Right cardiac atrium (tissue), 5 donors: ENCODE measurements around the gene MYOCD. TPM values are rescaled to one million over a fixed set of nuclear protein-coding genes. Genes with fewer than 3 reads are reported as not detected.

Experiments used
- ATAC-seq, 2 donors: fragments of 200-7000 bp; cut with Tn5 transposase; one replicate each; pipeline versions ENCODE4 v1.8.0 to v1.9.1; 2020; ENCODE audit warnings: moderate library complexity in 2 of 2, mild to moderate bottlenecking in 1 of 2
- DNase-seq, 3 donors: peaks; one replicate each; pipeline ENCODE4 v3.0.0-alpha.2; 2020
- H3K27ac ChIP-seq: one replicate; pipeline ENCODE4 v1.5.1; 2013; ENCODE audit warnings: mild to moderate bottlenecking, low read length, control low read depth, moderate library complexity
- H3K27me3 ChIP-seq: one replicate; pipeline ENCODE4 v1.6.1; 2013; ENCODE audit not compliant: control insufficient read depth, insufficient read depth
- H3K4me1 ChIP-seq: one replicate; pipeline ENCODE4 v1.6.1; 2013; ENCODE audit warnings: low read length; ENCODE audit not compliant: control insufficient read depth, insufficient read depth
- H3K4me3 ChIP-seq: one replicate; pipeline ENCODE4 v1.5.1; 2013; ENCODE audit warnings: low read length, control low read depth
- H3K9me3 ChIP-seq: one replicate; pipeline ENCODE4 v1.6.1; 2013; ENCODE audit warnings: low read length; ENCODE audit not compliant: control insufficient read depth
- WGBS: extraction: QIAGEN DNeasy Blood & Tissue Kit; methylation state at CpG from one replicate; pipeline ENCODE4 v1.1.7; 2013; 5-methylcytosine and 5-hydroxymethylcytosine counted together
- intact Hi-C, 4 donors: fragments of 100-400 bp; cut with DNase I; formaldehyde crosslinking; loops; one replicate each; pipeline versions ENCODE4 v1.11.0 to v1.14.0; 2022 to 2023
- polyA plus RNA-seq: library from polyadenylated mRNA; stranded (reverse); fragments of 200-250 nt; gene quantifications from one replicate; pipeline ENCODE4 v1.2.3, GENCODE V29; 2013
- total RNA-seq, 4 donors: library from RNA; stranded (reverse); fragmentation: NEBNext Ultra II Directional; extraction: Animal tissue kit (Norgen Biotek cat#: 25700); gene quantifications; one replicate each; pipeline ENCODE4 v1.2.1, GENCODE V29; 2021
- donor health status: healthy with polysubstance abuse.
- donor health status: DM: no; HTN: yes; CAD: no.
- donor health status: DM: no; HTN: no; CAD: no.
- donor health status: DM: no; HTN: yes; CAD: no; lungs with severe emphysema.
- donor health status: DM: yes; HTN: yes; CAD: no.

Gene MYOCD
- total and polyA plus RNA-seq, 5 donors: 12.9 to 65.3 (median 50.7) TPM

GRCh38 chr17:12730931-12731521, 65.3 kb downstream of the MYOCD start:
- no peaks in the 10 kb centered on the region for H3K27me3 ChIP-seq
- ATAC-seq (peak; percentile 88 to 89), DNase-seq (peak; percentile 82 to 93 (median 90))
- H3K9me3 ChIP-seq: no peaks in the 10 kb centered on the region
- H3K4me3 ChIP-seq: no peak overlapping the region
- peak overlapping the region; percentile 90 for H3K27ac ChIP-seq
- intact Hi-C loops: loop anchor here in 2 of 4 donors (5.0 to 10.0 kb wide), 3 partner anchors 49 to 186 kb away; partner anchors contain the start of gene MYOCD (in 1 of the 2)
- WGBS: 12% methylated on average over 10 of the region's 10 CpGs
- H3K4me1 ChIP-seq: peaks cover 9% of the 10 kb centered on the region

GRCh38 chr17:12731839-12732238, 66.1 kb downstream of the MYOCD start:
- DNase-seq: peak; percentile 44 to 73 (median 71)
- WGBS: 55% methylated on average over 8 of the region's 8 CpGs
- Histone ChIP-seq H3K4me3 (no peak overlapping the region), H3K9me3 (no peaks in the 10 kb centered on the region), H3K4me1 (peaks cover 9% of the 10 kb centered on the region), H3K27me3 (no peaks in the 10 kb centered on the region), H3K27ac (peak overlapping the region; percentile 90)
- intact Hi-C loops: loop anchor here in 2 of 4 donors (5.0 to 10.0 kb wide), 3 partner anchors 50 to 187 kb away; partner anchors contain the start of gene MYOCD (in 1 of the 2)
- peak; percentile 63 to 69 for ATAC-seq

- intact Hi-C loops: loop anchor here in 2 of 4 donors (5.0 to 10.0 kb wide), 3 partner anchors 50 to 188 kb away; partner anchors contain the start of gene MYOCD (in 1 of the 2)
- DNase-seq (no peak), ATAC-seq (no peak)
- 51% methylated on average over 8 of the region's 8 CpGs for WGBS
- Histone ChIP-seq H3K4me1 (peaks cover 9% of the 10 kb centered on the region), H3K9me3 (no peaks in the 10 kb centered on the region), H3K4me3 (no peak overlapping the region), H3K27ac (peak overlapping the region; percentile 90), H3K27me3 (no peaks in the 10 kb centered on the region)
These were observed 66.7 kb downstream of the MYOCD start for GRCh38 chr17:12732366-12732765.

- DNase-seq (peak; percentile 44 to 84 (median 81)), ATAC-seq (peak; percentile 59 to 65)
- Histone ChIP-seq H3K4me3 (no peak overlapping the region), H3K27ac (peak overlapping the region; percentile 82), H3K27me3 (no peaks in the 10 kb centered on the region), H3K4me1 (peaks cover 9% of the 10 kb centered on the region), H3K9me3 (no peaks in the 10 kb centered on the region)
- WGBS: 20% methylated on average over 7 of the region's 7 CpGs
- intact Hi-C loops: loop anchor here in 2 of 4 donors (5.0 to 10.0 kb wide), 3 partner anchors 53 to 190 kb away; partner anchors contain the start of gene MYOCD (in 1 of the 2)
These were observed 69.2 kb downstream of the MYOCD start for GRCh38 chr17:12734926-12735325.

- peak overlapping the region; percentile 82 for H3K27ac ChIP-seq
- H3K9me3 ChIP-seq: no peaks in the 10 kb centered on the region
- 63% methylated on average over 8 of the region's 8 CpGs for WGBS
- H3K4me3 ChIP-seq: no peak overlapping the region
- H3K27me3 ChIP-seq: no peaks in the 10 kb centered on the region
- ATAC-seq (no peak), DNase-seq (no peak)
- intact Hi-C loops: loop anchor here in 1 of 4 donors (10.0 kb wide), 1 partner anchor 191 kb away; no protein-coding TSS in a partner anchor
- peaks cover 9% of the 10 kb centered on the region for H3K4me1 ChIP-seq
These were observed 69.8 kb downstream of the MYOCD start for GRCh38 chr17:12735517-12735916.

GRCh38 chr17:12736526-12736925, 70.8 kb downstream of the MYOCD start:
- ATAC-seq (no peak), DNase-seq (no peak)
- no peaks in the 10 kb centered on the region for H3K27me3 ChIP-seq
- H3K27ac ChIP-seq: peak overlapping the region; percentile 44
- intact Hi-C loops: loop anchor here in 1 of 4 donors (10.0 kb wide), 1 partner anchor 192 kb away; no protein-coding TSS in a partner anchor
- peaks cover 8% of the 10 kb centered on the region for H3K4me1 ChIP-seq
- WGBS: 63% methylated on average over 4 of the region's 4 CpGs
- H3K9me3 ChIP-seq: no peaks in the 10 kb centered on the region
- H3K4me3 ChIP-seq: no peak overlapping the region

GRCh38 chr17:12737740-12738469, 72.2 kb downstream of the MYOCD start:
- no peak overlapping the region for H3K4me3 ChIP-seq
- intact Hi-C loops: loop anchor here in 1 of 4 donors (10.0 kb wide), 1 partner anchor 193 kb away; no protein-coding TSS in a partner anchor
- H3K27me3 ChIP-seq: no peaks in the 10 kb centered on the region
- 71% methylated on average over 7 of the region's 7 CpGs for WGBS
- H3K9me3 ChIP-seq: no peaks in the 10 kb centered on the region
- peaks cover 2% of the 10 kb centered on the region for H3K4me1 ChIP-seq
- no peak overlapping the region for H3K27ac ChIP-seq
- no peak for ATAC-seq
- no peak for DNase-seq

- DNase-seq (no peak), ATAC-seq (no peak)
- intact Hi-C loops: loop anchor here in 1 of 4 donors (10.0 kb wide), 1 partner anchor 194 kb away; no protein-coding TSS in a partner anchor
- Histone ChIP-seq H3K9me3 (no peaks in the 10 kb centered on the region), H3K27me3 (no peaks in the 10 kb centered on the region), H3K4me1 (peaks cover 2% of the 10 kb centered on the region), H3K27ac (no peak overlapping the region), H3K4me3 (no peak overlapping the region)
- WGBS: 86% methylated on average over 2 of the region's 2 CpGs
These were observed 72.9 kb downstream of the MYOCD start for GRCh38 chr17:12738624-12739023.

- Histone ChIP-seq H3K27me3 (no peaks in the 10 kb centered on the region), H3K4me3 (no peak overlapping the region), H3K27ac (no peak overlapping the region), H3K9me3 (no peaks in the 10 kb centered on the region), H3K4me1 (peaks cover 4% of the 10 kb centered on the region)
- intact Hi-C loops: loop anchor here in 1 of 4 donors (10.0 kb wide), 1 partner anchor 195 kb away; no protein-coding TSS in a partner anchor
- no peak for DNase-seq
- WGBS: 77% methylated on average over 4 of the region's 4 CpGs
- ATAC-seq: no peak
These were observed 73.8 kb downstream of the MYOCD start for GRCh38 chr17:12739500-12739899.

GRCh38 chr17:12743046-12743445, 77.4 kb downstream of the MYOCD start:
- ATAC-seq (peak in 1 of 2 donors; percentile 15), DNase-seq (no peak)
- Histone ChIP-seq H3K27ac (no peak overlapping the region), H3K4me1 (peaks cover 2% of the 10 kb centered on the region), H3K4me3 (no peak overlapping the region), H3K27me3 (no peaks in the 10 kb centered on the region), H3K9me3 (no peaks in the 10 kb centered on the region)
- intact Hi-C loops: loop anchor here in 3 of 4 donors (2.0 to 5.0 kb wide), 4 partner anchors 71 to 196 kb away; partner anchors contain the start of gene MYOCD (in 1 of the 3)
- WGBS: 53% methylated on average over 3 of the region's 3 CpGs
